Measurements from ENCODE around the gene MGAT4B.

GRCh38 chr5:179816796-179817469 lies 10.3 kb upstream of the MGAT4B start:
- TF ChIP-seq CTCF (conservative IDR thresholded peaks at IDR 0.05 in 1 of 2, IDR thresholded peaks at IDR 0.05 in 1 of 2; ENCODE audit: low read depth in 1 of 2, low read length in 2 of 2) (no peak), EZH2 (IDR thresholded peaks at IDR 0.05; ENCODE audit: low read length, missing control alignments) (no peak)

Measured in fibroblast of lung (primary cell).